ENCODE data around the gene RASSF3. TPM values are rescaled to one million over a fixed set of nuclear protein-coding genes. Genes with fewer than 3 reads are reported as not detected.
A peak's percentile ranks its signal among the peaks of the same experiment; 100 is the strongest.

Gene RASSF3
- polyA plus RNA-seq, 3 donors = 6.6 to 77.9 (median 14.5) TPM

GRCh38 chr12:64683816-64684543 lies 73.7 kb downstream of the RASSF3 start:
- 52% methylated on average over 3 of the region's 10 CpGs for WGBS (ENCODE audit: insufficient coverage)
- Histone ChIP-seq H3K4me1 (ENCODE audit: control insufficient read depth in 1 of 2, insufficient read depth in 2 of 2, low read length in 2 of 2) (peaks cover 48 to 54% of the 10 kb centered on the region in 2 donors), H3K4me2 (replicated peaks; ENCODE audit: extremely low read depth, low read length, poor library complexity, severe bottlenecking) (no peak overlapping the region), H3K9me3 (replicated peaks in 1 of 2; ENCODE audit: control insufficient read depth in 1 of 2, insufficient read depth in 1 of 2, low read length in 2 of 2) (no peaks in the 10 kb centered on the region), H3K27me3 (ENCODE audit: control insufficient read depth in 2 of 2, insufficient read depth in 2 of 2, low read length in 2 of 2) (no peaks in the 10 kb centered on the region), H2AFZ (ENCODE audit: insufficient read depth, low read depth, low read length, poor library complexity, severe bottlenecking) (no peak overlapping the region), H3K36me3 (replicated peaks in 1 of 2; ENCODE audit: control insufficient read depth in 1 of 2, insufficient read depth in 2 of 2, low read length in 2 of 2) (peaks cover 40 to 58% of the 10 kb centered on the region in 2 donors), H3K27ac (ENCODE audit: low read depth in 1 of 2, low read length in 2 of 2) (peak overlapping the region; percentile 34 to 73), H4K20me1 (ENCODE audit: insufficient read depth, low read length) (peaks cover 100% of the 10 kb centered on the region), H3K79me2 (ENCODE audit: insufficient read depth, low read length) (peaks cover 99% of the 10 kb centered on the region), H3K4me3 (replicated peaks in 1 of 3; ENCODE audit: low read depth in 2 of 3, low read length in 3 of 3) (no peak overlapping the region), H3K9ac (ENCODE audit: insufficient read depth, low read length, poor library complexity, severe bottlenecking) (no peak overlapping the region)
- peaks cover 62% of the 10 kb centered on the region for H3K4me1 Mint-ChIP-seq
- DNase-seq = no peak
- H3K27ac Mint-ChIP-seq = peak overlapping the region; percentile 74 to 88 (median 79)
- intact Hi-C loops (cut with micrococcal nuclease) = no loop called here
- no peaks in the 10 kb centered on the region for H3K9me3 Mint-ChIP-seq
- TF ChIP-seq CTCF (IDR thresholded peaks at IDR 0.05) = no peak
- H3K4me3 Mint-ChIP-seq = no peak overlapping the region
- no peaks in the 10 kb centered on the region for H3K27me3 Mint-ChIP-seq (ENCODE audit: low read depth in 3 of 3)
- peaks cover 50 to 58% of the 10 kb centered on the region in 2 donors for H3K36me3 Mint-ChIP-seq

- peak overlapping the region in 1 of 2 donors; percentile 73 for H3K27ac ChIP-seq (ENCODE audit: low read depth in 1 of 2, low read length in 2 of 2)
- no peak overlapping the region for H3K9ac ChIP-seq (ENCODE audit: insufficient read depth, low read length, poor library complexity, severe bottlenecking)
- H3K27me3 ChIP-seq (ENCODE audit: control insufficient read depth in 2 of 2, insufficient read depth in 2 of 2, low read length in 2 of 2) = no peaks in the 10 kb centered on the region
- no peaks in the 10 kb centered on the region for H3K9me3 ChIP-seq (replicated peaks in 1 of 2; ENCODE audit: control insufficient read depth in 1 of 2, insufficient read depth in 1 of 2, low read length in 2 of 2)
- Mint-ChIP-seq H3K27ac (peak overlapping the region in 6 of 7 donors; percentile 25 to 74 (median 48)), H3K27me3 (ENCODE audit: low read depth in 3 of 3) (no peaks in the 10 kb centered on the region), H3K4me3 (no peak overlapping the region), H3K36me3 (peaks cover 51 to 63% of the 10 kb centered on the region in 2 donors), H3K4me1 (peaks cover 51% of the 10 kb centered on the region), H3K9me3 (no peaks in the 10 kb centered on the region)
- H3K4me2 ChIP-seq (replicated peaks; ENCODE audit: extremely low read depth, low read length, poor library complexity, severe bottlenecking) = no peak overlapping the region
- peaks cover 46 to 67% of the 10 kb centered on the region in 2 donors for H3K36me3 ChIP-seq (replicated peaks in 1 of 2; ENCODE audit: control insufficient read depth in 1 of 2, insufficient read depth in 2 of 2, low read length in 2 of 2)
- DNase-seq = no peak
- H2AFZ ChIP-seq (ENCODE audit: insufficient read depth, low read depth, low read length, poor library complexity, severe bottlenecking) = no peak overlapping the region
- peaks cover 38 to 44% of the 10 kb centered on the region in 2 donors for H3K4me1 ChIP-seq (ENCODE audit: control insufficient read depth in 1 of 2, insufficient read depth in 2 of 2, low read length in 2 of 2)
- no peak overlapping the region for H3K4me3 ChIP-seq (replicated peaks in 1 of 3; ENCODE audit: low read depth in 2 of 3, low read length in 3 of 3)
- peaks cover 99% of the 10 kb centered on the region for H3K79me2 ChIP-seq (ENCODE audit: insufficient read depth, low read length)
- intact Hi-C loops (cut with micrococcal nuclease) = no loop called here
- H4K20me1 ChIP-seq (ENCODE audit: insufficient read depth, low read length) = peaks cover 100% of the 10 kb centered on the region
- WGBS (ENCODE audit: insufficient coverage) = no CpG with 5 or more reads among the region's 6 CpGs
- no peak for TF ChIP-seq CTCF (IDR thresholded peaks at IDR 0.05)
Observed at GRCh38 chr12:64685050-64685449, 74.8 kb downstream of the RASSF3 start.

All from CD14-positive monocyte (primary cell).